HG03045 (cell line): ENCODE data around the gene JPH3.

ENCODE experiments used
- ATAC-seq: cut with Tn5 transposase; IDR thresholded peaks from one replicate; pipeline ENCODE4 v1.9.1; 2021; ENCODE audit warnings: mild to moderate bottlenecking, moderate library complexity; ENCODE audit not compliant: unreplicated experiment

JPH3 gene

GRCh38 chr16:87692176-87692575, 89.9 kb downstream of the JPH3 start:
- no peak for ATAC-seq

DNA sequence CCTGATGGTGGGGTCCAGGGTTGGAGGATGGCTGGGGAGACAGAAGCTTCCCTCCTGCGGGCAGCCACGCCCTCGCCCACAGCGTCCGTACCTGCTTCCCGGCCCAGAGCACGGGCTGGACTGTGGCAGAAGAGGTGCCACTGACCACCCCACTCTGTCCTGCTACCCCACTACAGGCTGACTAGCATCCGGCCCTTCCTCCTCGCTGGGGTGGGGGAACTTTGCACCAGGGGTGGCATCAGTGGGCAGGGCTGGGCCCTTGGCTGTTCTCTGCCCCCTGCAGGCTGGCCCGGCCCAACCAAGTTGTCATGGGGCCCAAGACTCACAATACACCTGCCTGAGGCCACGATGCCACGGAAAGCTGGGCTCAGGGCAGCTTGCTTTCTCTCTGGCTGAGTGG, 90.4 kb downstream of the JPH3 start:
- no peak for ATAC-seq

- ATAC-seq = no peak
Observed at GRCh38 chr16:87693827-87694226, 91.5 kb downstream of the JPH3 start.

GRCh38 chr16:87694441-87695125, 92.3 kb downstream of the JPH3 start:
- ATAC-seq = no peak

GRCh38 chr16:87695534-87695933, 93.2 kb downstream of the JPH3 start:
- ATAC-seq = no peak

DNA sequence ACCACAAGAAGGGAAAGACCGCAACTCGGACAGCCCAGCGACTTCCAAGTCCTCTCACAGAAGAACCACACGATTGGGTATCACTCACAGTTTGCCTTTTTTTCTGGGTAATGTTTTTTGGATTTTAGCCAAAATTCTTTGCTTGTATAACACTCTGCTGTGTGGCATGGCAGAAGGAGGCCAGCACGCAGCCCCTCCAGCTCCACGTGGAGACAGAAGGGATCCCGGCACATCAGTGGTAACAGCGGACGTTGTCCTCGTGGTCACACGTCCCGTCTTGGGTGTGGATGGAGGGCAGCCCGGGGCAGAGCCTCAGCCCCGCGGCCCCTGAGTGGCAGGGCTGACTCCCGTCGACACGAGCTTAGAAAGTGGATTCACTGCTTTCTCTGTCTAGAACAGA, 94.4 kb downstream of the JPH3 start:
- no peak for ATAC-seq

GRCh38 chr16:87697256-87697655, 94.9 kb downstream of the JPH3 start:
- ATAC-seq = no peak

DNA sequence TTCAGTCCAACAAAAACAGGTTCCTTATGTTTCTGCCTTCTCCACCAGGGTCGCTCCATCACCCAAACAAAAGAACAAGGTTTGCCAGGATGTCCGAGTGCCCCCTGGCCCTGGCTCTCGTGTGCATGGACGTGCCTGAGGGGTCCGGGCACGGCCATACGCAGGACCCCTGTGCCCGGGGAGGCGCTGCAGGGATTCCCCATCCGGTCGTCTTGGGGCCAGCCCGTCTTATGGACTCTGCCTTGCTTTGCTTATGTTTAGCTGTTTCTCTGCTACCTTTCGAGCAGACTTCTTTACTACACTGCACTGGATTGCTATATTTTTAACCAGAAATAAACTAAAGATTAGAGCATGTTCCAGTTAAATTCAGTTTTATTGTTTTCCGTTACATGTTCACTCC, 95.5 kb downstream of the JPH3 start:
- ATAC-seq = no peak

GRCh38 chr16:87698241-87698640, 95.9 kb downstream of the JPH3 start:
- ATAC-seq = no peak

DNA sequence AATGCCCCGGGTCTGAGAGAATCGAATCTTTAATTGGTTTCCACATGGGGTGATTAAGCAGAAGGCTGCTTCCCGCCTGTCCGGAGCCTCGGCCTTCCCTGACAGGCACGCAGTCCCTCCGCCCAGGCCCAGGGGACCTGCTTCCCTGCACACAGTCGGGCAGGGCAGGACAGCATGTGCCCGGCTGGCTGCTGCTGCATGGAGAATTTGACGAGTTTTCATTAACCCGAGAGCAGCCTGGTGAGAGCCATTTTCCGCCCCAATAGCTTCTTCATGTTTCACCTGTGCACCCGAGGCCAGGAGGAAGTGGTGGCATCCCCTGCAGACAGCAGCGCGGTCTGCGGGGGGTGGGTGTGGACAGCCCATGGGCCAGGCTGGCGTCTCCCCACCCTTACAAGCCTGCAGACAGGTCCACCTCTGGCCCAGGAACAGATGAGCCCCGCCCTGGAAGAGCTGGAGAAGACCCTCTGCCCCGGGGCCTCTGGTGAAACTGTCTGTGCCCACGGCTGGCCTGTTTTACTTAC, 96.4 kb downstream of the JPH3 start:
- ATAC-seq = no peak

GRCh38 chr16:87700406-87701077, 98.2 kb downstream of the JPH3 start:
- ATAC-seq = no peak

DNA sequence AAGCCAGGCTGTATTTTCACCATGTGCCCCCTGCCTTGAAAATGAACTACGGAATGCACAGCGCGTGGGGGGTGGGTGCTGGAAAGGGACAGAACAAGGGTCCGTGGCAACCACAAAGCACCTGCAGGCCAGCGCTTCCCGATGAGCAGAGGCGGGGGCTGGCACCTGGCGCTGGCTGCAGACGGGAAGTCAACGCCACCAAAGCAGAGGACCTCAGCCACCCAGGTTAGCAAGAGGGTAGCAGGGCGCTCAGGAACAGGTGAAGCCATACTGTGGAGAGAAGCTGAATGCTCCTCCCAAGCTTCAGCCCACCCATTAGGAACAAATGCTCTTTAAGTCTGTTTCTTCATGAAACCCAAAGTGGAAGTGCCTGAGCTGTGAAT, 98.8 kb downstream of the JPH3 start:
- no peak for ATAC-seq

DNA sequence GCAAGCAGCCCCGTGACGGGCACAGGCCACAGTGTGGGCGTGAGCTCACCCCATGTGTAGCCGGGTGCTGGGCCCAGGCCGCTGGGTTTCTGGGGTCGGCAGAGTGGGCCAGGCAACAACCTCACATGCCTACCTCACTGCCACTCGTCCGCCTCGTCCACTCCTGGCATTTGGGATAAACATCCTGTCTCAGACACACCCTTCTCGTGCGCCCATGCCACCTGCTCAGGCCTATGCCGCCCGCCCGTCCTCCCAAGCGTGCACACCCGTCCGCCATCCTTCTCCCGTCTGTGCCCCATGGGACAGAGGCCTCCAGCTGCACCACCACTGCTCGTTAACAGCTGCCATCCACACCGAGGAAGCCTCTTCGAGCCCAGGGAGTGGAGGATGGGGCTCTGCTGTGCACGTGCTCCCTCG, 99.2 kb downstream of the JPH3 start:
- no peak for ATAC-seq

DNA sequence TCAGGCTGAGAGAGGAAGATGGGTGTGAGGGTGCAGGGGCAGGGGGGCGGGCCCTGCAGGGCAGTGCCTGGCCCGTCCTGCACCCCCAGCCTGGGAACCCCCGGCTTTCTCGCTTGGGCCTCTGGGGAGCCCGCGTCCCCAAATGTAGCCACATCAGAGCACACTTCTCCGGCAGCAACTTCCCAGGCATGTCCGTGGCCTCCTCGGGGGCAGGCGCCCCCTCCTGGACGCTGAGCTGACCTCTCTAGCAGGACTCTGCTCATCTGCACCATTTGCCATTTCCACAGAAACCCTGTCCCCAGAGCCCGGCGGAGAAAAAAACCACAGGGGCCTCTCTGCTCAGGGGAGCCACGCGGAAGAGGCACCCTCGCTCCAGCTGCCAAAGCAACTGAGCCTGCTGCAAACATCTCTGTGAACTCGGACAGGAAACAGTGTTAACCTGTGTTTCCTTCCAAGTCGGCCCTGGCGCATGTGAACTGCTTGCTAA, 100.1 kb downstream of the JPH3 start:
- peak; percentile 43 for ATAC-seq

GRCh38 chr16:87703071-87703470, 100.8 kb downstream of the JPH3 start:
- ATAC-seq = no peak

- no peak for ATAC-seq
Observed at GRCh38 chr16:87703835-87704375, 101.6 kb downstream of the JPH3 start.

- no peak for ATAC-seq
Observed at GRCh38 chr16:87704754-87705353, 102.5 kb downstream of the JPH3 start.

- no peak for ATAC-seq
Observed at GRCh38 chr16:87705771-87706277, 103.5 kb downstream of the JPH3 start.

GRCh38 chr16:87706278-87707000, 104.1 kb downstream of the JPH3 start:
- ATAC-seq = no peak

DNA sequence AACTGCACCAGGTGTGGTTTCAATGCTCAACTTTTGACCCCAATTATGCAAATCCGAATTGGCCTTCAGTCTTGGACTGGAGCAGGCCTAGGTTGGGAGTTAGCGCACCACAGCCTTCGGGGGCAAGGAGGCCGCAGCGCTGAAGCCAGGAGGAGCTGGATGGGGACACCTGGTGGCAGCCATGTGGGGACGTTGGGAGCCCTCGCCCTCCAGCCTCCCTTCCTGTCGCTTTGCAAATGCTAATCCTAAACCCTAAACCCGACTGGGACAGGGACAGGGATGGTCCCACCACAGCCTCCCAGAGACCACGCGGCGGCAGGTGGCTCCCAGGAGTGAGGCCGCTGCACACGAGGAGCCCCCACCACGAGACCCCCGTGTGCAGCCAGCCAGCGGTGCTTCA, 104.8 kb downstream of the JPH3 start:
- no peak for ATAC-seq
